ENCODE results near the gene LMO1. TPM values are rescaled to one million over a fixed set of nuclear protein-coding genes. Genes with fewer than 3 reads are reported as not detected.

Gene LMO1
- total and polyA plus RNA-seq, 5 donors from 2014 or later: 0.24 TPM; not detected in 4

GRCh38 chr11:8252946-8253345, 10.7 kb downstream of the LMO1 start:
- Histone ChIP-seq H3K27me3 (ENCODE audit: control insufficient read depth, insufficient read depth, low read length) (no peaks in the 10 kb centered on the region), H3K9me3 (ENCODE audit: control insufficient read depth in 2 of 2, low read length in 2 of 2) (no peaks in the 10 kb centered on the region), H3K27ac (ENCODE audit: insufficient read depth, low read length, poor library complexity, severe bottlenecking) (no peak overlapping the region), H3K4me3 (ENCODE audit: low read depth, low read length) (no peak overlapping the region), H3K36me3 (ENCODE audit: control insufficient read depth, insufficient read depth, low read length) (no peaks in the 10 kb centered on the region), H3K4me1 (ENCODE audit: control insufficient read depth, insufficient read depth, low read length, poor library complexity, severe bottlenecking) (no peaks in the 10 kb centered on the region)
- no peaks in the 10 kb centered on the region for H3K4me1 Mint-ChIP-seq
- no peak overlapping the region for H3K4me3 Mint-ChIP-seq
- no peaks in the 10 kb centered on the region for H3K36me3 Mint-ChIP-seq
- H3K27ac Mint-ChIP-seq: no peak overlapping the region
- peaks cover 4% of the 10 kb centered on the region for H3K27me3 Mint-ChIP-seq
- H3K9me3 Mint-ChIP-seq: peaks cover 0 to 3% (median 0%) of the 10 kb centered on the region in 7 donors
- ATAC-seq (ENCODE audit: low read depth in 2 of 2): no peak
- no peak for DNase-seq

DNA sequence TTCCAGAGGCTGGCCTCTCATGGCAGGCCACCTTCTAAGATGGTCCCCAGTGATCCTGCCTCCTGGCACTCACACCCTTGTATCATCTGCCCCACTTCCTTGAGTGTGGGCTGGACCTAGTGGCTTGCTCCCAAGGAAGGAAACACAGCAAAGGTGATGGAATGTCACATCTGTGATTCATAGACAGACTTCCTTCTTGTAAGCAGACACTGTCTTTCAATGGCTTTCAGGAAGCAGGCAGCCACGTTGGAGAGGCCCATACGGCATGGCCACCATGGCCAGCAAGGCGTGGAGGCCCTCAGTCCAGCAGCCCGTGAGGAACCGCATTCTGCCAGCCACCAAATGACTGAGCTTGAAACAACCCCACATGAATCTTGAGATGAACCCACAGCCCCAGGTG, 11.3 kb downstream of the LMO1 start:
- Mint-ChIP-seq H3K36me3 (no peaks in the 10 kb centered on the region), H3K9me3 (peaks cover 0 to 3% (median 0%) of the 10 kb centered on the region in 7 donors), H3K27me3 (no peaks in the 10 kb centered on the region), H3K27ac (peak overlapping the region in 1 of 3 donors; percentile 7), H3K4me3 (no peak overlapping the region), H3K4me1 (no peaks in the 10 kb centered on the region)
- DNase-seq (no peak), ATAC-seq (ENCODE audit: low read depth in 2 of 2) (no peak)
- no peaks in the 10 kb centered on the region for H3K9me3 ChIP-seq (ENCODE audit: control insufficient read depth in 2 of 2, low read length in 2 of 2)
- H3K36me3 ChIP-seq (ENCODE audit: control insufficient read depth, insufficient read depth, low read length): no peaks in the 10 kb centered on the region
- H3K27me3 ChIP-seq (ENCODE audit: control insufficient read depth, insufficient read depth, low read length): no peaks in the 10 kb centered on the region
- H3K27ac ChIP-seq (ENCODE audit: insufficient read depth, low read length, poor library complexity, severe bottlenecking): no peak overlapping the region
- no peak overlapping the region for H3K4me3 ChIP-seq (ENCODE audit: low read depth, low read length)
- H3K4me1 ChIP-seq (ENCODE audit: control insufficient read depth, insufficient read depth, low read length, poor library complexity, severe bottlenecking): no peaks in the 10 kb centered on the region

- Mint-ChIP-seq H3K4me3 (peak overlapping the region in 1 of 4 donors; percentile 27), H3K36me3 (no peaks in the 10 kb centered on the region), H3K27me3 (no peaks in the 10 kb centered on the region), H3K27ac (no peak overlapping the region), H3K9me3 (peaks cover 0 to 3% (median 0%) of the 10 kb centered on the region in 7 donors), H3K4me1 (no peaks in the 10 kb centered on the region)
- Histone ChIP-seq H3K27ac (ENCODE audit: insufficient read depth, low read length, poor library complexity, severe bottlenecking) (no peak overlapping the region), H3K4me1 (ENCODE audit: control insufficient read depth, insufficient read depth, low read length, poor library complexity, severe bottlenecking) (no peaks in the 10 kb centered on the region), H3K4me3 (ENCODE audit: low read depth, low read length) (no peak overlapping the region), H3K9me3 (ENCODE audit: control insufficient read depth in 2 of 2, low read length in 2 of 2) (no peaks in the 10 kb centered on the region), H3K27me3 (ENCODE audit: control insufficient read depth, insufficient read depth, low read length) (no peaks in the 10 kb centered on the region), H3K36me3 (ENCODE audit: control insufficient read depth, insufficient read depth, low read length) (no peaks in the 10 kb centered on the region)
- ATAC-seq (ENCODE audit: low read depth in 2 of 2) (no peak), DNase-seq (no peak)
Measured at GRCh38 chr11:8251616-8252295, 11.9 kb downstream of the LMO1 start.

DNA sequence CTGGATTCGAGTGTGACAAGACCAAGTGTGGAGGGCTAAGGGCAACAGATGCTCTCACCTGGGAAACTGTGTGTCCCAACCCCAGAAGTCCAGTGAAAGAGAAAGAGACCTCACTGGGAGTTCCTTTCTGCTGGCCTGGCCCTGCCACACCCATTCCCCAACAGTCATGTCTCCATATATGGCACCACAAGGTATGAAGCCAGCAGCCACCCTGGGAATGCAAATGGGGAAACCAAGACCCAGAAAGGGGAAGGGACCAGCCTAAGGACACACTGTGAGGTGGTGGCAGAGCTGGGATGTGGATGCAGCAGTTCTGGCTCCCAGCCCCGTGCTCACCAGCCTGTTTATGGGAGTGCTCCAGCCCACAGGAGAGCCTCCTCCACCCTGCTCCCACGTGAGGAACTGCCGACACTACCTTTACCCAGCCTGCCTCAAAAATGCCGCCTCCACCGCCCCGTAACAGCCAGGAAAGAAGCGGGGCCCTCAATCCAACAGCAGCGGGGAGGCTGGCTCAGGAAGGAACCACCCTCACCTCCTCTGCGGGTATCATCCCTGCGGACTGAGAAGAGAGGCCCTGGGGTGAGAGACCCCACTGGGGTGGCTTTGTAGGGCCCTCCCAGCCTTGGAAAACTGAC, 12.6 kb downstream of the LMO1 start:
- Histone ChIP-seq H3K9me3 (ENCODE audit: control insufficient read depth in 2 of 2, low read length in 2 of 2) (no peaks in the 10 kb centered on the region), H3K27me3 (ENCODE audit: control insufficient read depth, insufficient read depth, low read length) (no peaks in the 10 kb centered on the region), H3K4me1 (ENCODE audit: control insufficient read depth, insufficient read depth, low read length, poor library complexity, severe bottlenecking) (no peaks in the 10 kb centered on the region), H3K4me3 (ENCODE audit: low read depth, low read length) (no peak overlapping the region), H3K36me3 (ENCODE audit: control insufficient read depth, insufficient read depth, low read length) (no peaks in the 10 kb centered on the region), H3K27ac (ENCODE audit: insufficient read depth, low read length, poor library complexity, severe bottlenecking) (no peak overlapping the region)
- DNase-seq: no peak
- H3K9me3 Mint-ChIP-seq: peaks cover 0 to 3% (median 0%) of the 10 kb centered on the region in 7 donors
- peak overlapping the region in 1 of 4 donors; percentile 27 for H3K4me3 Mint-ChIP-seq
- no peak overlapping the region for H3K27ac Mint-ChIP-seq
- no peaks in the 10 kb centered on the region for H3K36me3 Mint-ChIP-seq
- H3K4me1 Mint-ChIP-seq: no peaks in the 10 kb centered on the region
- ATAC-seq (ENCODE audit: low read depth in 2 of 2): no peak
- H3K27me3 Mint-ChIP-seq: no peaks in the 10 kb centered on the region

DNA sequence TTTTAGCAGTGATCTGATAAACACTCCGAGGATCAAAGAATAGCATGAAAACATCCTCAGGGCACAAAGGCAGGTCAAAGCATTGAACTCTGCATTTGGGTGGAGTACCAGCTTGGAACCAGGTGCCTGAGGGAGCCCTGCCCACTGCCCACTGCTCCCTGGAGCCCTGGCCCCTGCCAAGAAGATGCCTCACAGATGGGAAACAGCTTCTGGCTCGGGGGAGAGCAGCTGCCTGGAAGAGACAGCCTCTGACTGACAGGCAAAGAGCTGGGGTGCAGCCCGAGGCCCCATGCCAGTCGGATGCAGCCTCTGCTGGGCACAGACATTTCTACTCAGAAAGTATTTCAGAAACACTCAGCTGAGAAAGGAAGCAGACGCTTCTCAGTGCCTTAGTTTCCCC, 13.2 kb downstream of the LMO1 start:
- H3K27me3 Mint-ChIP-seq: no peaks in the 10 kb centered on the region
- H3K4me3 Mint-ChIP-seq: no peak overlapping the region
- no peak overlapping the region for H3K4me3 ChIP-seq (ENCODE audit: low read depth, low read length)
- no peaks in the 10 kb centered on the region for H3K36me3 ChIP-seq (ENCODE audit: control insufficient read depth, insufficient read depth, low read length)
- no peaks in the 10 kb centered on the region for H3K4me1 Mint-ChIP-seq
- no peaks in the 10 kb centered on the region for H3K36me3 Mint-ChIP-seq
- H3K27me3 ChIP-seq (ENCODE audit: control insufficient read depth, insufficient read depth, low read length): no peaks in the 10 kb centered on the region
- no peak overlapping the region for H3K27ac ChIP-seq (ENCODE audit: insufficient read depth, low read length, poor library complexity, severe bottlenecking)
- H3K9me3 Mint-ChIP-seq: peaks cover 0 to 3% (median 0%) of the 10 kb centered on the region in 7 donors
- H3K4me1 ChIP-seq (ENCODE audit: control insufficient read depth, insufficient read depth, low read length, poor library complexity, severe bottlenecking): no peaks in the 10 kb centered on the region
- DNase-seq (no peak), ATAC-seq (ENCODE audit: low read depth in 2 of 2) (no peak)
- H3K9me3 ChIP-seq (ENCODE audit: control insufficient read depth in 2 of 2, low read length in 2 of 2): no peaks in the 10 kb centered on the region
- H3K27ac Mint-ChIP-seq: no peak overlapping the region

DNA sequence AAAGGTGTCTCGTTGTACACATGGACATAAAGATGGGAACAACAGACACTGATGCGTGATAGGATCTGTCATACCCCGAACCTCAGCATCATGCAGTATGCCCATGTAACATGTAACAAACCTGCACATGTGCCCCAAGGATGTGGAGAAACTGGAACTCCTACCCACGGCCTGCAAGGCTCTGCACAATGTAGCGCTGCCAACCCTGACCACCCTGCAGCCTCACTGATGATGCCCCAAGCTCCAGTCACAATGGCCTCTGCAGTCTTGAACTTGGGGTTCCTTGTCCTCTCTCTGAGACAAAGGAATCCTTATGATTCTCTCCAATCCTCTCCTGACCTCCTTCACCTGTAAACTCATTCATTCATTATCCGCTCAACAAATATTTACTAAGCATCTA, 14.2 kb downstream of the LMO1 start:
- Histone ChIP-seq H3K4me1 (ENCODE audit: control insufficient read depth, insufficient read depth, low read length, poor library complexity, severe bottlenecking) (no peaks in the 10 kb centered on the region), H3K36me3 (ENCODE audit: control insufficient read depth, insufficient read depth, low read length) (no peaks in the 10 kb centered on the region), H3K9me3 (ENCODE audit: control insufficient read depth in 2 of 2, low read length in 2 of 2) (no peaks in the 10 kb centered on the region), H3K4me3 (ENCODE audit: low read depth, low read length) (no peak overlapping the region), H3K27ac (ENCODE audit: insufficient read depth, low read length, poor library complexity, severe bottlenecking) (no peak overlapping the region), H3K27me3 (ENCODE audit: control insufficient read depth, insufficient read depth, low read length) (no peaks in the 10 kb centered on the region)
- H3K36me3 Mint-ChIP-seq: no peaks in the 10 kb centered on the region
- H3K4me3 Mint-ChIP-seq: no peak overlapping the region
- no peak overlapping the region for H3K27ac Mint-ChIP-seq
- peaks cover 0 to 3% (median 0%) of the 10 kb centered on the region in 7 donors for H3K9me3 Mint-ChIP-seq
- DNase-seq (no peak), ATAC-seq (ENCODE audit: low read depth in 2 of 2) (no peak)
- H3K4me1 Mint-ChIP-seq: no peaks in the 10 kb centered on the region
- H3K27me3 Mint-ChIP-seq: no peaks in the 10 kb centered on the region

DNA sequence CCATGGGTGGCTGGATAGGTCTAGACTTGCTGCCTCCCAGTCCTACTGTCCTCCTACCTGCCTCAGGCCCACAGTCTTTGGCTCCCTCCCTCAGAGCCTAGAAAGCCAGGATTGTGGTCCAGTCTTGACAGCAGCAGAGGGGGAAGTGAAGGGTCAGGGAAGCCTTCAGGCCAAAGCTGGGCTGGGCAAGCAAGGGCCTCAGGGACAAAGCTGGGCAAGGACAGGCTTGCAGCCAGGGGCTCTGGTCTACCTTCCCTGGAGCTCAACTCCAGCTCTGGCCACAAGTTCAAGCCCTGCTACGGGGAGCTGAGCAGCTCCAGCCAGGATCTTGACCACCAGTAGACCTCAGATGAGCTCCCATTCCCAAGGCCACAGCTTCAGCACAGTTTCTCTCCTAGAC, 14.9 kb downstream of the LMO1 start:
- Mint-ChIP-seq H3K27me3 (no peaks in the 10 kb centered on the region), H3K9me3 (peaks cover 0 to 3% (median 0%) of the 10 kb centered on the region in 7 donors), H3K4me1 (no peaks in the 10 kb centered on the region), H3K27ac (no peak overlapping the region), H3K4me3 (no peak overlapping the region), H3K36me3 (no peaks in the 10 kb centered on the region)
- Histone ChIP-seq H3K27me3 (ENCODE audit: control insufficient read depth, insufficient read depth, low read length) (no peaks in the 10 kb centered on the region), H3K9me3 (ENCODE audit: control insufficient read depth in 2 of 2, low read length in 2 of 2) (no peaks in the 10 kb centered on the region), H3K27ac (ENCODE audit: insufficient read depth, low read length, poor library complexity, severe bottlenecking) (no peak overlapping the region), H3K4me3 (ENCODE audit: low read depth, low read length) (no peak overlapping the region), H3K4me1 (ENCODE audit: control insufficient read depth, insufficient read depth, low read length, poor library complexity, severe bottlenecking) (no peaks in the 10 kb centered on the region), H3K36me3 (ENCODE audit: control insufficient read depth, insufficient read depth, low read length) (no peaks in the 10 kb centered on the region)
- ATAC-seq (ENCODE audit: low read depth in 2 of 2): no peak
- DNase-seq: no peak

DNA sequence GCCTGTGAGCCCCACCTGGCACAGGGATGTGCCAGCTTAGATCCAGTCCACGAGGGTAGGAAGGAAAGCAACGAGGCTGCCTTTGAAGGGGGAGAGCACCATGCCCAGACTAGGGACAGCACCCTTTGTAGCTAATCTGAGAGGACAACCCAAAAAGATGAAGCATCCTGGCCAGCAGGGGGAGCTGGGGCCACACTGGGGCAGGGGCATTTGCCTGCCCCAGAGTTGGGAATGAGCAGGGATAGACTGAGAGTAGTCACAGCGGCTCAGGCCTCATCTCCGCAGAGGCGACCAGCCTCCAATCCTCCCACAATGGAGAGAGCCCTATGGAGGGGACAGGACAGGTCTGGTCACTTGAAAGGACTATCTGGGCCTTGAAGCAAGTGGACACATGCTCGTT, 16.4 kb downstream of the LMO1 start:
- no peaks in the 10 kb centered on the region for H3K4me1 ChIP-seq (ENCODE audit: control insufficient read depth, insufficient read depth, low read length, poor library complexity, severe bottlenecking)
- ATAC-seq (ENCODE audit: low read depth in 2 of 2) (no peak), DNase-seq (peak in 1 of 3 donors; percentile 16)
- H3K27me3 Mint-ChIP-seq: no peaks in the 10 kb centered on the region
- no peak overlapping the region for H3K4me3 ChIP-seq (ENCODE audit: low read depth, low read length)
- H3K9me3 Mint-ChIP-seq: peaks cover 0 to 3% (median 0%) of the 10 kb centered on the region in 7 donors
- no peaks in the 10 kb centered on the region for H3K36me3 Mint-ChIP-seq
- no peak overlapping the region for H3K27ac ChIP-seq (ENCODE audit: insufficient read depth, low read length, poor library complexity, severe bottlenecking)
- H3K4me3 Mint-ChIP-seq: no peak overlapping the region
- no peaks in the 10 kb centered on the region for H3K9me3 ChIP-seq (ENCODE audit: control insufficient read depth in 2 of 2, low read length in 2 of 2)
- no peak overlapping the region for H3K27ac Mint-ChIP-seq
- no peaks in the 10 kb centered on the region for H3K4me1 Mint-ChIP-seq
- H3K27me3 ChIP-seq (ENCODE audit: control insufficient read depth, insufficient read depth, low read length): no peaks in the 10 kb centered on the region
- H3K36me3 ChIP-seq (ENCODE audit: control insufficient read depth, insufficient read depth, low read length): no peaks in the 10 kb centered on the region

Data from CD4-positive, CD25-positive, alpha-beta regulatory T cell (primary cell).